ENCODE data around the gene CLIC4.

The CLIC4 gene

DNA sequence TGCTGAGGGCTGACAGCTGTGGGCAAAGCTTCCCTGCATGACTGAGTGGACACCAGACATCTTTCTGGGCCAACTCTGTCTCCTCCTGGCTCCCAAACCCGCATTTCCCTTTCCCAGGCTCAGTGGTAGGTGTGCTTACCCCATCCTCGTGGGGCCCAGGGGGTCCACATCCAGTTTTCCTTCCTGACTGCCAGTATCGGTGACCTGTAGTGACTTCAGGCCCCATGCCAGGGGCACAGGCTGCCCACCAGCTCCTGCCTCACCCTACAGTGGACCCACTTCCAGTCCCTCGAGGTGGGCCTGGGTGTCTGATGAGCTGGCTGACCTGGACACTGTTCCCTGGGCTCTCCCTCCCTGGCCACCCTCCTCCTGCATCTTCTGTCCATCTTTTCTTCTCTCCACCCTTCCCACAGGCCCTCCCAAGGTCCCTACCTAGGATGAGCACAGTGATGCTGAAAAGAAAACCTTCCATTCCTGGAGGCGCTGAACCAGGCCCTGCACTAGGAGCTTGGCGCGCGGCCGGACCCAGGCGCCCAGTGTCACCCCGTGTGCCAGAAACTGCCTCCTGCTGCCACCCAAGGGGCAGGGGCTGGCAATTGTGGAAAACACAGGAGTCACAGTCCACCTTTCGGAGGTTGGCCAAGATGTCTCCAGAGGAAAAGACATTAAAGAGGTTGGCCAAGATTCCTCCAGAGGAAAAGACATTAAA lies 117.7 kb downstream of the CLIC4 start:
- no peak for DNase-seq

GRCh38 chr1:24864370-24864777 lies 119.1 kb downstream of the CLIC4 start:
- DNase-seq, result no peak

DNA sequence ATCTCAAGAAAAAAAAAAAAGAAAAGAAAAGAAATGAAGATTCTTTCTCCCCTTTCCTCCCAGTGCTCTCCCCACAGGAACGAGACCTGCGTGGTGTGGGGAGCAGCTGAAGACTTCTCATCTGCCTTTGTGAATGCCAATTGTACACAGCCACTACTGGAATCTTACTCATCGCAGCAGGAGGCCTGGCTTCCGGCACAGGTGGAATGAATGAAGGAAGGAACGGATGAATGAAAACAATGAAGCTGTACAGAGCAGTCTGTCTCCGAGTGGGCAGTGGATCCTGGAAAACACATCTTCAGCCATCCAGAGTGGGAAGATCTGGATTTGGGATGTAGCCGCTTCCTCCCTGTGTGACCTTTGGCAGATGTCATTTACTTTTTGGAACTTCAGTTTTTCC lies 119.9 kb downstream of the CLIC4 start:
- no peak for DNase-seq

GRCh38 chr1:24865587-24865986 lies 120.3 kb downstream of the CLIC4 start:
- DNase-seq, result no peak

DNA sequence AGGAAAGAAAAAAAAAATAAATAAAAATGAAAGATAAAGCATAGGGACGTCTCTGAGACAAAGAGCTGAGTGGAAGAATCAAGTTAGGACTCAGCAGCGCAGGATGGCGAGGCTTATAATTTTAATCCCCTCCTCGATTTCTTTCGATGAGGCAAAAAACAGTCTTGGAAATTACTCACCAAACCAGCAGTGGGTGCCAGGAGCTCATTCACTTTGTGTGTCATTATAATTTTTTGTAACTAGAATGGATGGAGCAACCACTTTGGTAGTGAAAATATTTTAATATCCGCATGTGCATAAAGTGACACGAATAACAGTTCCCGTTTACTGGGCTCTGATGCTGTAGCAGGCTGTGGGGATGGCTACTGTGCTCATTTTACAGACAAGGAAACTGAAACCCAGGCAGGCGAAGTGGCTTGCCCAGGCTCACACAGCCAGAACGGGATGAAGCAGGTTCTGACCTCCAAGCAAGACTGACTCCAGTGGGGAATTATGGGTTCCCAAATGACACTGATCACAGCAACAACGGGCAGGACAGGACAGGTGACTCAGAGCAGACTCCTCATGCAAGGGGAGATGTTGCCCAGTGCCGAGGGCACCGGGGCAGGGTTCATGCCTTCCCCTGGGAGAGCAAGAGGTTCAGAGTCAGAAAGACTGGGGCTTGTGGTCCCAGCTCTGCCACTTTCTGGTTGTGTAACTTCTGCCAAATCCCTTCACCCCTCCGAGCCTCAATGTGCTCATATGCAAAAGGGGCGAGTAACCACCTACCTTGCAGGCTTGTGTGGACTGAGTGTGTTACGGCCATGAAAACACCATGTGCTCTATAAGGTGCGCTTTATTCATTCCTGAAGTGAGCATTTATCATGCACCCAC lies 121.2 kb downstream of the CLIC4 start:
- DNase-seq, result no peak

DNA sequence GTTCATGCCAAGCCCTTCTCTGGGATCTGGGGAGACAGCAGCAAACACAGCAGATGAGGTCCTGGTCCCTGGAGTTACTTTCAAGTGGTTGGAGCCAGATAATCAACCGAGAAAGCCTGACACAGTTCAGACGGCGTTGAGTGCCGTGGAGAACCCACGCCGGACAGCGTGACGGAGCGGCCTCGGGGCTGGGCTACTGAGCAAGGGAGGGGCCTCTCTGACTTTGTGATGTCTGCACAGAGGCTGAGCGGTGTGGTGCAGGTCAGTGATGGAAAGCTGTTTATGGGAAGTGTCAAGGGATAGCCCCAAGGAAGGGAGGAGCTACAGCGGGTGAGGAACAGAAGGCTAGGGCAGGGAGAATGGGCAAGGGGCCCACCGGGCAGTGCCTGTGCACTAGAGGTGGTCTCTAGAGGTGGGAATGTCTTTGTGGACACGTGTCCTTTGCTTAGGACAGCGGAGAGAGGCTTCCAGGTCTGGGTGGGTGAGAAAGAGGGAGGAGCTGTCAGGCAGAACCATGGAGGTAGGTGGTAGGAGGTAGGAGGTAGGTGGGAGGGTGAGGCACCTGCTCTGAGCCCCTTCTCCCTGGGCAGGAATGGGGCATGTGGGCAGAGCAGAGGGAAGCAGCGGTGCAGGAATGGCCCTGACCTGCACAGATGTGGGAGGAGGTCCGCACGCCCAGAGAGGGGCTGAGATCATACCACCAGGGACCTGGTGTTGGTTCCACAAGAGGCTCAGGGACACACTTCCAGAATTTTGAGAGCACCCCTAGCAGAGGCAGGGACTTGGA lies 122.0 kb downstream of the CLIC4 start:
- DNase-seq, result no peak

DNA sequence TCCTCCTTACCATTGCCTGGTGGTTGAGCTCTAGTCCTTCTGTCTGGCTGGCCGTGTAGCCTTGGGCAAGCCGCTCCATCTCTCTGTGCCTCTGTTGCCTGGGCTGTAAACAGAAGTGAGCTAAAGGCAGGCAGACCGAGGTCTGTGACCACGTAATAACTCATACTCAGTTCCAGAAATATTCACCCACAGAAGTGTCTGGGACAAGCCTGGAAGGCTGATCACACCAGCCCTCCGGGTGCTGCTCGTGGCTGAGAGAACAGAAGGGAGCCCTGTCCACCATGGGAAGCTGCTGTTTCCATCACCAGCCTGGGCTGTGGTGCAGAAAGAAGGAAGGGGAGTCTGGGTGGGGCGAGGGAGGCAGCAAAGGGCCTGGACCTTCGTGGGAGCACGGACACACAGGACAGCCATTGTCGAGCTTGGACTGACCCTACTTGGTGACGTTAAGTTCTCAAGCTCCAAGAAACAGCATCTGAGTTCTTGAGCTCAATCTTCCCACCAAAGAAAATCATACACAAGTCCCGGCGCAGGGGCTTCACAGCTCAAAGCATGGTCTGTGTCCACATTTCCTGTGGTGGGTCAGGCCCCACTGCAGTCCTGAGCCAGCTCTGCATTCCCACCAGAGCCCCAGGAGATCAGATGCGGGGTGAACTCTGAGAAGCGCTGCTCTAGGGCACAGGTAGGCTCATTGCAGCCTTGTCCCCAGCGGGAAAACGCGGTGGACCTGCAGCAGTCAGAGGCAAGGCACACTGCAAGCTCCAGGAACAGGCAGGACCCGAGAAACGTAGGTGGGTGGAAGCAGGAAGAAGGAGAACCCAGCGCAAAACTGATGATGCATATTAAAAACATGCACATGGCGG lies 123.0 kb downstream of the CLIC4 start:
- no peak for DNase-seq

DNA sequence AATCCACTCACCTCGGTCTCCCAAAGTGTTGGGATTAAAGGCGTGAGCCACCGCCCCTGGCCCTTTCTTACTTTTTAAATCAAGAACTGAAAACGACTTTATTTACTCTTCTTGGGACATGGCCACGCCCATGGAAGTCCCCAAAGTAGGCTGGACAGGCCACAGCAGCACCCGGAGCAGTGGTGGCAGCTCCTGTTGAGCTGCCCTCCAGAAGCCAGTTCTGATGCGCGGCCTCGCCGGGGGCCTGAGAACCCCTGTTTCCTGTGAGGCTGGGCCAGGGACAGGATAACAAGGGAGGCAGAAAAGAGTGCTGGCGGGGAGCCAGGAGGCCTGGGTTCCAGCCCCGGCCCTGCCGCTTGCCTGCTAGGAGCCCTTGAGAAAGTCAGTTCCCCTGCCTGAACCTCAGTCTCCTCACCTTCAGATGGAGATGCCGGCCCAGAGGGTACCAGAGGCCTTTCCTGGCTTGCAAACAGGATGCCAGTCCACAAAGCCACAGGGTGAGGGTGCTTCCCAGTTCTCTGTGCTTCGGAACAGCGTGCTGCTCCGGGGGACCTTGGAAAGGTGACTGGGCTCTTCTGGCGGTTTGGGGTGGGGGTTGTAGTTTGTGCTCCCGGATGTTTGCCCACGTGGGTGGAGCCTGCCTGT lies 125.4 kb downstream of the CLIC4 start:
- DNase-seq, result no peak

DNA sequence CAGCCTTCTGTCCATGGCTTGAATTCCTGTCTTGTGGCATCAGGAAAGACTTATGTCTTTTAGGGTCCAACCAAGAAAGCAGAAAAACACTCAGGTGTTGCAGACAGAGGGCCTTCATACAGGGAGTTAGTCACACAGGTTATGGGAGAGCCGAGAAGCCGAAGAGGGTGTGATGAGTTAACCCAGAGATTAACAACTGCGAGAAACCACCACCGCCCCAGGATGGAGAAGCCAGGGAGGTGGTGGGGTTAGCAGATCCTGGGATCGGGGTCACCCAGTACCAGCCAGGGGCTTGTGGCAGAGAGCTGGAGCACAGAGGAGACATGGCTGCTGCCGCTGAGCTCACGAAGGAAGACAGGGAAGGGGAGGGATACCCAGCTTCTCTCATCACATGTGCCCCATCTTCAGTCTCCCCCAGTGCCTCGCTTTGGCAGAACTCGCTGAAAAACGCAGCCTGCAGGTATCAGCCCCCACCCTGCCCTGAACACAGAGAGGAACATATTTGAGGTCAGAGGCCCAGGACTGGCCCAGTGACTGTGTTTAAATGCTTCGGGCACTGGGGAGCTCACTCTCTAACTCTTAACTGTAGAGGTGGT lies 126.2 kb downstream of the CLIC4 start:
- no peak for DNase-seq

DNA sequence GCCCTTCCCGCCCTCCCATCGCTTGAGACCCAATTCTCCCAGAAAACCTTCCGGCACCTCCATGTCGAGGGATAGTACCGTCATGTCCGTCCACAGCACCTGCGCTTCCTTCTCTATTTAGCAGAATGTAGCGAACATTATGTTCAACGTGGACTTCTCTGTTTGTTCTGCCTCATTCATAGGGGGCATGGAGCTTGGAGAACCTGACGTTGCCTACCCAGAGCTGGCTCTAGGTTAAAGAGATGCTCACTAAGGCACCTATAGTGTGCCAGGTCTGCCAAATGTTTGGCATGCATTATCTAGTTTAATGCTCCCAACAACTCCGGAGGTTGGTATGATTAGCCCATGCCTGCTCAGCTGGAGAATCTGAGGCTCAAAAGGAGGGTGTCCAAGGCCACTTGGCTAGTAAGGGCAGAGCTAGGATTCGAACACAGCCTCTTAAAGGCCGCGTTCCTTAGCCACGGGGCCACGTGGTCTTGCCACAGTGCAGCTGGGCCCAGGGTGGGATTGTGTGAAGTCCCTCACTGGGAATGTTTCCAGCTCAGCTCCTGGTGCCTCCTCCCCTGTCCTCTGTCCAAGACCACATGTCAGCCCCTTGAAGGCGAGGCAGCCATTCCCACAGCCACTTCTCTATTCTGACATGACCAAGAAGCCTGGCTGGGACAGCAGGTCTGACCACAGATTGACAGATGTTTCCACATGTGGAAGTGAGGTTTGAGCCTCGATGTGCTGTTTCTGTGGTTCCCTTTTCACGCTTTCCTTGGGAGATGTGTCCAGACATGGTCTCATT lies 127.0 kb downstream of the CLIC4 start:
- DNase-seq, result no peak

GRCh38 chr1:24873148-24873547 lies 127.9 kb downstream of the CLIC4 start:
- DNase-seq, result no peak

GRCh38 chr1:24874056-24874455 lies 128.8 kb downstream of the CLIC4 start:
- DNase-seq, result no peak

GRCh38 chr1:24874611-24875234 lies 129.5 kb downstream of the CLIC4 start:
- no peak for DNase-seq

DNA sequence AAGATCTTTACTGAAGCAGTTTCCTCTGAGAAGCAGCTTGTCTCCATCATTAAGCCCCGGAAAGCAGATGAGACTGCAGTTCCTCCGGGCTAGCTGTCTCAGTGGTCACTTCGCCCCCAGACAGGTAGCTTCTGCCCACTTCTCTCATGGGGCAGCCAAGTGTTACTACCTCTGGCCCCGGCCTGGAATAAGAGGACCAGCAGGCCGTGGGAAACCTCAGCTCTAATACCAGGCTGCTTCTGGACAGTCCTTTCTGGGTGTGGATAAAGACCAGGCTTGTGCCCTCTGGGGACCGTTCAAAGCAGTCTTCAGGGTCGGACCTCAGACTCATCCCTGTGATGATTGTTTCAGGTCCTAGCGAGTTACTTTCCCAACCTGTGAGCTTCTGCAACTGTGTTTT lies 130.0 kb downstream of the CLIC4 start:
- no peak for DNase-seq

DNA sequence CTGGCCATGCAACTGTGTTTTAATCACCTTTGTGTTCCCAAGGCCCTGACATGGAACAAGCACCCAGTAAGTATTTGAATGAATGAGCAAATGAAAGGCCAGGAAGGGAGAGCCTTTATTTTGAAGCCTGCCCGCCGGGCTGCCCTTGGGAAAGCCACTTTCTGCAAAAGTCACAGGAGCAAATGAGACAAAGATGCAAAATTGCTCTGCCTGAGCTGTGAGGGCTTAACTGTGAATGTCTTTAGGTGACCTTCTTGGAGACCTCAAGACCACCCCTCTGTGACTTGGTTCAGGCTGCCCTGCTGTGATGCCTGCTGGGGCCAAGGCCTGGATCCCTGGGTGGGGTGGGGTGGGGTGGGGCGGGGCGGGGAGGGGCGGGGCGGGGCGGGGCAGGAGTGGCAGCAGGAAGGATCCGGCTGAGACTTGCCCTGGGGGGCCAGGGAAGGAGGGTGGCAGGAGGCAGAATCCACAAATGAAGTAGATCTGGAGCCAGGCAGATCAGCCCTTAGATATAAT lies 130.8 kb downstream of the CLIC4 start:
- DNase-seq, result no peak

GRCh38 chr1:24878045-24878444 lies 132.8 kb downstream of the CLIC4 start:
- DNase-seq, result no peak

- no peak for DNase-seq
These were observed 133.8 kb downstream of the CLIC4 start for GRCh38 chr1:24878775-24879742.

DNA sequence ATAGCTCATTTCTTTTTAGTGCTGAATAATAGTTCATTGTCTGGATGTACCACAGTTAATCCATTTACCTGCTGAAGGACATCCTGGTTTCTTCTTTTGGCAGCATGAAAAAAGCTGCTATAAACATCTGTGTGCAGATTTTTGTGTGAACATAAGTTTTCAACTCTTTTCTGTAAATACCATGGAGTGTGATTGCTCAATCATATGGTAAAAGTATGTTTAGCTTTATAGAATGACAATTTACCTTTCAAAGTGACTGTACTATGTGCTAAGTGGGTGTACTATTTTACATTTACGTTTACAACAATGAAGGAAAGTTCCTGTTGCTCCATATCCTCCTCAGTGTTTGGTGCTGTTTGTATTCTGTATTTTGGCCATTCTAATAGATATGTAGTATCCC lies 135.8 kb downstream of the CLIC4 start:
- no peak for DNase-seq

DNA sequence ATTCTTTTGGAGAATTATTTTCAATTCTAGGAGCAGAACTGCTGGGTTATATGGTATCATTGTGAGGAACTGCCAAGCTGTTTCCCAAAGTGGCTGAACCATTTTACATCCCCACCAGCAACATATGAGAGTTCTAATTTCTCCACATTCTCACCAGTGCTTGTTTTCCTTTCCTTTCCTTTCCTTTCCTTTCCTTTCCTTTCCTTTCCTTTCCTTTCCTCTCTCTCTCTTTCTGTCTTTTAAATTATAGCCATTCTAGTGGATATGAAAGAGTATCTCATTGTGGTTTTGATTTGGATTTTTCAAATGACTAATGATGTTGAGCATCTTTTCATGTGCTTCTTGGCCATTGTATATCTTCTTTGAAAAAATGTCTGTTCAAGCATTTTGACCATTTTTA lies 139.5 kb downstream of the CLIC4 start:
- DNase-seq, result no peak

All from NCI-H1436 treated with DMSO at 0.1 percent for 48 hours (cell line).